Ovary (tissue), 9 donors: ENCODE results near the gene NCOA1. TPM values are rescaled to one million over a fixed set of nuclear protein-coding genes. Genes with fewer than 3 reads are reported as not detected.

ENCODE experiments used
- DNase-seq, 5 donors: peaks; one replicate each; pipeline ENCODE4 v3.0.0-alpha.2; 2019 to 2020
- H3K27ac ChIP-seq, 2 donors: fragments of 200-600 bp; one replicate each; pipeline versions ENCODE4 v1.5.1 to v1.8.0; 2019 to 2022
- H3K27me3 ChIP-seq: fragments of 200-600 bp; one replicate; pipeline ENCODE4 v1.8.0; 2022
- H3K36me3 ChIP-seq: fragments of 200-600 bp; sonication (generic); one replicate; pipeline ENCODE4 v1.5.1; 2019
- H3K4me1 ChIP-seq: one replicate; pipeline ENCODE4 v1.8.1; 2013; ENCODE audit warnings: mild to moderate bottlenecking, moderate library complexity; ENCODE audit not compliant: insufficient read depth
- H3K4me3 ChIP-seq: fragments of 200-600 bp; sonication (generic); one replicate; pipeline ENCODE4 v1.5.1; 2017
- H3K9me3 ChIP-seq, 2 donors: fragments of 200-600 bp in 1 of 2; sonication (generic) in 1 of 2; one replicate each; pipeline versions ENCODE4 v1.5.1 to v1.8.1; 2013 to 2019; ENCODE audit warnings: mild to moderate bottlenecking in 1 of 2, moderate library complexity in 1 of 2
- EP300 ChIP-seq: sonication (generic); formaldehyde crosslinking; IDR thresholded peaks from one replicate; pipeline ENCODE4 v1.6.1; 2017; ENCODE audit warnings: antibody characterized with exemption
- POLR2A ChIP-seq: fragments of 450-650 bp; IDR thresholded peaks from one replicate; pipeline ENCODE4 v1.6.1; 2017; ENCODE audit warnings: antibody characterized with exemption, mild to moderate bottlenecking, moderate library complexity
- WGBS, 3 donors: extraction: QIAGEN DNeasy Blood & Tissue Kit in 1 of 3; methylation state at CpG; one replicate each; pipeline versions ENCODE4 v1.1.5 to v1.1.7; 2013 to 2017; 5-methylcytosine and 5-hydroxymethylcytosine counted together
- intact Hi-C, 4 donors: fragments of 100-400 bp; cut with DNase I; formaldehyde crosslinking; loops; one replicate each; pipeline versions ENCODE4 v1.11.0 to v1.15.1; 2022 to 2023
- polyA plus RNA-seq, 2 donors: library from polyadenylated mRNA; stranded (reverse); fragments of 200-250 nt in 1 of 2; fragments of 350-450 nt in 1 of 2; fragmentation: Illumina TruSeq in 1 of 2; extraction: RNeasy Lipid Tissue Mini Kit (QIAGEN cat#74804) in 1 of 2; gene quantifications; one replicate each; pipeline ENCODE4 v1.2.3, GENCODE V29; 2013 to 2014
- total RNA-seq, 7 donors: library from RNA; depleted of rRNA in 2 of 7; stranded (reverse); fragments of >200 nt in 2 of 7; fragmentation: NEBNext Ultra II Directional in 3 of 7; extraction: Animal tissue kit (Norgen Biotek cat#: 25700) in 3 of 7; gene quantifications; one replicate each; pipeline versions ENCODE4 v1.1.0 to v1.2.4, GENCODE V29; 2016 to 2023
- TF ChIP-seq, protein P1 (sequence below), 3 donors: fragments of 450-650 bp in 2 of 3; fragments of 200-600 bp in 1 of 3; IDR thresholded peaks; one replicate each; pipeline versions ENCODE4 v1.5.1 to v1.8.0; 2016 to 2022; ENCODE audit warnings: antibody characterized with exemption in 3 of 3, mild to moderate bottlenecking in 1 of 3
- donor health status: DM: no; HTN: no; CAD: no; lungs with moderate emphysema.
- donor health status: DM: no; HTN: no; CAD: no.
- donor health status: Bipolar disorder and iron deficiency.
- donor health status: DM: yes; HTN: yes; CAD: no.
- donor health status: DM: no; HTN: no; CAD: no.
- donor health status: DM: yes; HTN: yes; CAD: no.

NCOA1 gene
- total and polyA plus RNA-seq, 9 donors, result 20.2 to 69.0 (median 57.3) TPM

DNA sequence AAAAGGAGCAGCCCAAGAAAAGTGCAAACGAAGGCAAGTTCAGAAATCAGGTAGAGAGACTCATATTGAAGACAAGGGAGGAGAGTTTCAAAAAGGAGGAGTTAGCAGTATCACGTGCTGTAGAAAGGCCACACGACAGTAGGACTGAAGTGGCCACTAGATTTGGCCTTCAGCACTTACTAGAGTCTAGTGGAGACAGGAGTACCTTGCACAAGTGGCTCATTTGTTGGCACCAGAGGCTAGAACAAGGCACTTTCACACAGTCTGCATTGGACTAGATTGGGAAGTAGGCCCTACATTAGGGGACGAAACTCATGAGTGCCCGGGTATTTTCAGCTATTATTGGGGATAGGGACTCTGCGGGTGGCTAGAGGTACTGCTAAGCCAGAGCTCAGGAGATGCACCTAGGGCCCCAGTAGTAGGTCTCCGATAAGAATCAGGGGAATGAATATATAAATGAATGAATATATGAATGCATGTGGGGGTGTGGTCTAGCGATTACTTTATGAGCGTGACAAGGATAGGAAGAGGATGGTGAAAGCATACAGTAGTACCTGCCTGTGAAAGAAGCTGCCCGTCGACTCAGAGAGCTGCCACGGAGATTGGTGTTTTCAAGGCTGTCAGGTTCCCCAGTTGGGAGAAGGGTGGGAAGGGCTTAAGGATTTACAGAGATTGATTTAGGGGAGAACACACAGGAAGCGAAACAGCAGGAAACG is 1.4 kb upstream of the NCOA1 start:
- intact Hi-C loops, result no loop called here
- Histone ChIP-seq H3K27ac (peak overlapping the region in 1 of 2 donors; percentile 92), H3K4me3 (peak overlapping the region; percentile 95), H3K9me3 (no peaks in the 10 kb centered on the region), H3K36me3 (no peaks in the 10 kb centered on the region), H3K27me3 (no peaks in the 10 kb centered on the region), H3K4me1 (peaks cover 6% of the 10 kb centered on the region)
- no peak for TF ChIP-seq EP300
- TF ChIP-seq, protein P1, sequence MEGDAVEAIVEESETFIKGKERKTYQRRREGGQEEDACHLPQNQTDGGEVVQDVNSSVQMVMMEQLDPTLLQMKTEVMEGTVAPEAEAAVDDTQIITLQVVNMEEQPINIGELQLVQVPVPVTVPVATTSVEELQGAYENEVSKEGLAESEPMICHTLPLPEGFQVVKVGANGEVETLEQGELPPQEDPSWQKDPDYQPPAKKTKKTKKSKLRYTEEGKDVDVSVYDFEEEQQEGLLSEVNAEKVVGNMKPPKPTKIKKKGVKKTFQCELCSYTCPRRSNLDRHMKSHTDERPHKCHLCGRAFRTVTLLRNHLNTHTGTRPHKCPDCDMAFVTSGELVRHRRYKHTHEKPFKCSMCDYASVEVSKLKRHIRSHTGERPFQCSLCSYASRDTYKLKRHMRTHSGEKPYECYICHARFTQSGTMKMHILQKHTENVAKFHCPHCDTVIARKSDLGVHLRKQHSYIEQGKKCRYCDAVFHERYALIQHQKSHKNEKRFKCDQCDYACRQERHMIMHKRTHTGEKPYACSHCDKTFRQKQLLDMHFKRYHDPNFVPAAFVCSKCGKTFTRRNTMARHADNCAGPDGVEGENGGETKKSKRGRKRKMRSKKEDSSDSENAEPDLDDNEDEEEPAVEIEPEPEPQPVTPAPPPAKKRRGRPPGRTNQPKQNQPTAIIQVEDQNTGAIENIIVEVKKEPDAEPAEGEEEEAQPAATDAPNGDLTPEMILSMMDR (IDR thresholded peaks at IDR 0.05), result no peak
- no peak for TF ChIP-seq POLR2A
- DNase-seq, result no peak
- WGBS, 3 donors, result 76 to 79% (median 77%) methylated on average over 14 of the region's 14 CpGs

DNA sequence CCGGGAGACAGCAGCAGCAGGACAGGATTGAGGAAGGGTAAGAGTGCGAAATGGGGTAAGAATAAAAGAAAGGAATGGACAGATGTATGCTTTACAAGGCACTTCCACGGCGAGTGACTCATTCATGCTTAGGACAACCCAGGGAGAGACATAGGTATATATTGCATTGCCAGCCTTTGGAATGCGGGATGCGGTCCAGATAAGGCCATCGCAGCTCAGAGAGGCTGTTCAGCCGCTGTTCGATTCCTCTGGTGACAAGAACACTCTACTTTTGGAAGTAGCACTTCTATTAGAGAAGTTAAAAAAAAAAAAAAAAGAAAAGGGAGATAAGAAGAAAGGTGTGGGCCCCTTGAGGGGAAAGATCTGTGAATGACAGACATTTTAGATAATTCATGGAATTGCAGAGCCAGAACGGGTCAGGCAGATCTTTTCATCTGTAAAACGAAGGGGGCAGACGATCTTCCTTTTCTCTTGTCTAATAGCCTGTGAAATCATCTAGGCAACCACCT is 819 bp upstream of the NCOA1 start:
- H3K27me3 ChIP-seq, result no peaks in the 10 kb centered on the region
- no peaks in the 10 kb centered on the region for H3K9me3 ChIP-seq
- DNase-seq, result peak in 3 of 5 donors; percentile 13 to 31 (median 30)
- TF ChIP-seq, protein P1 (IDR thresholded peaks at IDR 0.05), result no peak
- no peak for TF ChIP-seq EP300
- no peak for TF ChIP-seq POLR2A
- intact Hi-C loops, result no loop called here
- H3K27ac ChIP-seq, result peak overlapping the region; percentile 56 to 92
- 35 to 49% (median 46%) methylated on average over 12 of the region's 12 CpGs for WGBS, 3 donors
- peaks cover 6% of the 10 kb centered on the region for H3K4me1 ChIP-seq
- H3K4me3 ChIP-seq, result peak overlapping the region; percentile 95
- H3K36me3 ChIP-seq, result no peaks in the 10 kb centered on the region

DNA sequence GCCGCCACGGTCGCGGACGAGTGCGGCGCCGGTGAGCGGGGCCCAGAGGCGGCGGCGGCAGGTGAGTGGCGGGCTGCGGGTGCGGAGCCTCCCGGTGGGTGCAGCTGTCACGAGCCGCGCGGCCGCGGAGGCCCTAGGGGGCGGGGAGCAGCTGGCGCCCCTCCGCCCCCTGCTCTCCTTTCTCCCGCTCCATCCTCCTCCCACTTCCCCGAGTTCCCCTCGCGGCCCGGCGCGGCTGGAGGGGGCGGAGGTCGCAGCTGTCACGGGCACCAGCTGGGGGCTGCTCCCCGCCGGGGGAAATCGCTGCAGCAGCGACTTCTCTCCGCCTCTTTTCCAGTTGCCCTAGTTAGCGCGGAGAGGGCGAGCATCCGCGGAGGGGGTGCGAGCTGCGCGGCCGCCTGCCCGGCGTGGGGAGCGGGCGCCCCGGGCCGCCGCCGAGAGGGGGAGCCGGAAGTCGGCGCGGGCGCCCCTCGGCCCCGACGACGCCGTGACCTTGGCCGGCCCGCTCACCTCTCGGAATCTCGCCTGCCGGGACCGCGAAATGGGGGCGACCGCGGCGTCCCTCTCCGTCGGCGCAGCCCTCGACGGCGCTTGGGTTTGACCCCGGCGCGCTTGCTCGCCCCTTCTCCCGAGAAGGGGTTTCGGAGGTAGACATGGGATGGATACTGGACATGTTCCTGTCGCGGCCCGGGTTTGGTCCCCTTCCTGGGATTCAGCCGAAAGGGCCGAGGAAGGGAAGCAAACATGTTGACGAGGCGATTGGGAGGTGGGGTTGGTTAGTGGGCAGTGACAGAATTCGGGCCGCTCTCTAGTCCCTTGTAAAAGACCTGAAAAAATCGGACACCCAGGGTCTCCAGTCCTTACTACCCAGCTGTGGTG is 727 bp downstream of the NCOA1 start:
- Histone ChIP-seq H3K36me3 (no peaks in the 10 kb centered on the region), H3K9me3 (no peaks in the 10 kb centered on the region), H3K27ac (peak overlapping the region; percentile 72 to 92), H3K27me3 (no peaks in the 10 kb centered on the region), H3K4me1 (peaks cover 9% of the 10 kb centered on the region), H3K4me3 (peak overlapping the region; percentile 95)
- intact Hi-C loops, result no loop called here
- 1 to 2% (median 1%) methylated on average over 45 to 100 of the region's 100 CpGs for WGBS, 3 donors
- peak; percentile 56 to 77 (median 72) for DNase-seq
- TF ChIP-seq EP300 (no peak), POLR2A (no peak)
- TF ChIP-seq, protein P1 (IDR thresholded peaks at IDR 0.05), result no peak

DNA sequence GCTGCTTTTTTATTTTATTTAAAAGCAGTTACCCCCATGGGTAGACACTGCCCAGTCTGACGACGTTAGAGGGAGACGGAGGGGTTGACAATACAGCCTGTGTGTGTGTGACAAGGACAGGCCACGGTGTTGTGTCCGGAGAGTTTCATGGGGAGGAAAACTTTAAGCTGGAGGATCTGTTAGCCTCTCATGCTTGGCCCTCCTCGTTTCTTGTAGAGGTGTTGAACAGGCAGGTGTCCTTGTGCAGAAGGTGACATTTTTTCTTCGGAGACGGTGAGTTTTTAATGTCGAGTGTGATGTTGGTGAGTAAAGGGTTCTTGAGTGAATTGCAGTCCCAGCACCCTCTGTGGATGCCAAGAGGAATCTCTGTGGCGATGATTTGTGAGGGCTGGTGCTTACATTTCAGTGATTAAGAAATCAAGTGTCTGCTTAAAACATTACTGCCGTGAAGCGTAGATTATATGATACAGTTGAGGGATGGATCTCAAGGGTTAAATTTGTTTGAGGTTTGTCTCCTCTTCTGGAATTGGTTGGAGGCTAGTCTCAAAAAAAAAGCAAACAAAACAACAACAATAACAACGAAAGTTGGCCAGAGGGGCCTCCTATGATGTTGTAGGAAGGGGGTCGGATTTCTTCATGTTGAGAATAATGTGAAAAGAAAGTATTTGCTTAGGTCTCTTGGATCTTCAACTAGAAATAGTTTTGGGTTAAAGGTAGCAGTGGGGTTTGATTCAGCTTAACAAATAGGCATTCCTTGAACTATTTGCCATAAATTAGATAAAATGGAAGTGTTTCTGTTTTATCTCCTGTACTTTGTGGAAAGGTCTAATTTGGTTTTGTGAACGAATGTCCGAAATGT is 1.6 kb downstream of the NCOA1 start:
- H3K27ac ChIP-seq, result peak overlapping the region in 1 of 2 donors; percentile 92
- no peaks in the 10 kb centered on the region for H3K36me3 ChIP-seq
- no peak for TF ChIP-seq POLR2A
- TF ChIP-seq, protein P1 (IDR thresholded peaks at IDR 0.05), result no peak
- TF ChIP-seq EP300, result no peak
- no peaks in the 10 kb centered on the region for H3K27me3 ChIP-seq
- intact Hi-C loops, result no loop called here
- peaks cover 9% of the 10 kb centered on the region for H3K4me1 ChIP-seq
- 3 to 8% (median 7%) methylated on average over 16 of the region's 16 CpGs for WGBS, 3 donors
- peak overlapping the region; percentile 95 for H3K4me3 ChIP-seq
- no peaks in the 10 kb centered on the region for H3K9me3 ChIP-seq
- DNase-seq, result no peak
